HG03571 (cell line): ENCODE results near the gene SLC7A11.

Experiments
- ATAC-seq: cut with Tn5 transposase; IDR thresholded peaks from one replicate; pipeline ENCODE4 v1.9.1; 2021; ENCODE audit not compliant: unreplicated experiment

The SLC7A11 gene

DNA sequence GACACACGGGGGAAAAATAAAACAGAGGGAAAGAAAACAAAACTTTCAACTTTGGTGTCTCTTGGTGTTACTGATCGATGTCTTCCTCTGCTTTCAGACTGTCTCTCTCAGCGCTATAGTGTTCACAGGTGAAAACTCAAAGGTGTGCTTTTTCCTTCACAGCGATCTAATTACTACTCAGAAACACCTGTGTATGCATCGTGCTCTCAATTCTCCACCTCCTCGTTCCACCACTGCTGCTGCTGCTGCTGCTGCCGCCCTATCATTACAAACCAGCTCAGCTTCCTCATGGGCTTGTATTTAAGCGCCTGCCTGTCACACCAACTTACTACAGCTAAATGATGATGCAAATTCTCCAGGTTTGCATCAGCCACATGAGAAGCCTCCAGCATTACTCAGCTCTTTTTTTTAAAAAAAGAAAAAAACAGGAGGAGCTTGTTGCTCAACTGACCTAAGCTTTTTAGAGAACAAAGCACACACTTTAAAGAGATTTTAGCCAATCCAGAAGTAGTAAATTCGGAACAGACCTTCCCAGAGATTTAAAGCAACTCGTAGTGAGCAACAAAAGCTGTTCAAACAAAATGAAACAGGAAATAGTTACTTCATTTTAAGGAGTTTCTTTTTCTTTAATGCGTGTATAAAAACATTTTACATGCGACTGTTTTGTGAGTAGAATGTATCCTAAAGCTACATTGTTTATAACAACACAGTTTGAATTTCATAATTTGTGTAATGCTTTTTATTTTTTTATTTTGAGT, at the start of gene SLC7A11:
Gene SLC7A11 (minus strand): TSS at position 274 of the 758 bp plus-strand sequence. CDS start 280 bp downstream, outside the sequence.
- peak; percentile 97 for ATAC-seq

GRCh38 chr4:138291431-138291830, 49.3 kb upstream of the SLC7A11 start:
- no peak for ATAC-seq

DNA sequence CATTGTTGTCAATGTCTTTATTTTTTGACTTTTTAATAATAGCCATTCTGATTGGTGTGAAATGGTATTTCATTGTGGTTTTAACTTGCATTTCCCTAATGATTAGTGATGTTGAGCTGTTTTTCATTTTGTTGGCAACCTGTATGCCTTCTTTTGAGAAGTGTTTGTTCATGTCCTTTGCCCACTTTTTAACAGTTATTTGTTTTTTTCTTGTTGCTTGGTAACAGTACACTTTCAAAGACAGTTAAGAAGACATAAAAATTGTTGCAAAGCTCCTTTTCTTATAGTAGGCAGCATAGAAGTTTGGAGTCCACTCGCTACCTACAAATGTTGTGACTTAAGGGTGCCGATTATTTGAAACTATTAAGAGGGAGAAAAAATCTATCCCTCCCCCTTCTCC, 48.7 kb upstream of the SLC7A11 start:
- no peak for ATAC-seq

GRCh38 chr4:138279286-138279685, 37.1 kb upstream of the SLC7A11 start:
- ATAC-seq = no peak

GRCh38 chr4:138277133-138277532, 35.0 kb upstream of the SLC7A11 start:
- ATAC-seq = no peak

GRCh38 chr4:138275963-138276621, 33.9 kb upstream of the SLC7A11 start:
- no peak for ATAC-seq

DNA sequence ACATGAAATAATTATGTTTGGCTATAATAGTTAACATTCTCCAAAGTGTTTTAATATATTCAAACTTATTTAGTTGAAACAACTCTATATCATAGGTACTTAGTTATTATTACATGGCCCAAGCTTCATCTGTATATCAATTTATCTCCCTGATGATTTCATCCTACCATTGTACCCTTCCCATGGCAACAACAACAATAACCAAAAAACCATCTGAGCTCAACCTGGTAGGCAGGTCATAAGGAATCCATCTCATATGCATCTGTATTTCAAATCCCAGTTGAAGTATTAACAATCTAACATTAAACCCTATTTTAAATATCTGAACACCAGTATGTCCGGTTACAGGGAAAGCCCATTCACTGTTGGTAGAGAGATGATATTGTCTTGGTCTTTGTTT, 33.1 kb upstream of the SLC7A11 start:
- no peak for ATAC-seq

DNA sequence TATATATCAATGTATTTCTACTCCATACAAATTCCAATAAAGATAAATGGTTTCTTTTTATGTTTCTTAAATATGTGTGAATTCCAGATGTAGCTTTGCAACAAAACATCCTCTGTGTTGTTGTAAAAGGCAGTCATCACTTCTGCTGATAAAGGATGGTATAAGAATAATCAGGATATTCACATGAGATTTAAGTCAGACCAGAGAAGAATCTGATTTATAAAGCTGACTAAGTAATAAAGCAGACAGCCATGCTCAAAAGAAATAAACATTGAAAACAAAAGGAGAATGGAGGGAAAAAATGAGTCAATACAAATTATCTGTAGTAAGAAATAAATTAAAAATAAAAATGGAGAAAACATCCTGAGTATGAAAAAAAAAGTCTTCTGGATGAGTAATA, 27.0 kb upstream of the SLC7A11 start:
- ATAC-seq = no peak

GRCh38 chr4:138267835-138268234, 25.7 kb upstream of the SLC7A11 start:
- no peak for ATAC-seq

- ATAC-seq = no peak
Observed at GRCh38 chr4:138266948-138267347, 24.8 kb upstream of the SLC7A11 start.

DNA sequence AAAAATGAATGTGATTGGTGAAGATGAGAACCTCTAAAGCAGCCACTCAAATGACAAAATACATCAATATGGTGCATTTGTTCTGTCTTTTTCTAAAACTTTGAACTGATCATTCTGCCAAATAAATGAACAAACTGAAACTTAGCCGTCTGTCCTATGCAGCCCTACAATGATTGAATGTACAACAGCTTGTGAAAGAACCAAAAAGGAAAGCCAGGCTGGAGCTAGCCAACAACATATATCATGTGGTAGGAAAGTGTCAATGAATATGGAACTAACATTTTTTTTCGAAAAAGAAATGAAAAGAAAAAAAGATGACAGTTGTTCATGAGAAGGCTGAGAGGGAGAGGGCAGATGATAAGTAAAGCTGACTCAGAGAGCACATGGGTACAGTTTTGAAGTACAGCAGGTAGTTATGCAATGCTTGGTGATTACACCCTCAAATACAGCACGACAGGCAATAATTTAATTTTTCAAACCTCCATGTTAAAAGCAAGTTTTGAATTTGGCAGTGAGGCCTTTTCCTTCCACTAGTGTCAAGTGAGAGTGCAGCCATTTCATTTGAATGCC, 21.2 kb upstream of the SLC7A11 start:
- no peak for ATAC-seq

DNA sequence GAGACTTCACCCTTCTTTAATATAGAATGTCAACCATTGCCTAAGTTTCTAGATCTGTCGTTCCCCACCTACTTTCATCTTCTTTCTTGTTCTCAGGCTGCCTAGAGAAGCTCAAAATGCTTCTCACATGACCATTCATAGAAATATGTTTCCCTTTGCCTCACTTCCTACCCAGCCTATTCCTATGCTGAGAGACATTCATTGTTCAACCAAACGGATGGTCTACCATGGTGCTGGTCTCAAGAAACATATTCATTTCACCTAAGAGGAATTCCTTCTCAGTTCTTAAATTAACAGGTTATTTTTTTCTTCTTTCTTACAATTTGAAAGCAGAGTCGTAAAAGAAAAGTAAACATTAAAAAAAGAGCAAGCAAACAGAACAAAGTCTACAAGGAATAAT, 20.3 kb upstream of the SLC7A11 start:
- ATAC-seq = no peak

DNA sequence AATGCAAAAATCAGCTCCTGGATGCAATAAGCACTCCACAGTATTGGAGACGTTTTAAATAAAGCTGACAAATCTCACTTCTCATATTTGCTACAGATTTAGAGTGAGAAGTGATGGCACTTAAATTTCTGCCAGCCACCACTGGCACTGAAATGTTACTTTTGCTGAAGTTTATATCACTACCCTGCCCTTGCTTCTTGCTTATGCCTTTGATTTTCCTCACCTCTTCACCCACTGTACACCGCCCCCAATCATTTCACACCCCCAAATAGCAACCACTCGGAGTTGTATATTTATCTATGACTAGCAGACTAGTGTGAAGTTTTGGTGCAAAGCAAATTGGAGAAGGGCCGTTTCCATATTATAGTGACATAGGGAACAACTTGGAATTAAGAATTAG, 19.9 kb upstream of the SLC7A11 start:
- no peak for ATAC-seq

- no peak for ATAC-seq
Observed at GRCh38 chr4:138259824-138260223, 17.7 kb upstream of the SLC7A11 start.

GRCh38 chr4:138259271-138259670, 17.1 kb upstream of the SLC7A11 start:
- ATAC-seq = no peak

- no peak for ATAC-seq
Observed at GRCh38 chr4:138256608-138257007, 14.5 kb upstream of the SLC7A11 start.

- no peak for ATAC-seq
Observed at GRCh38 chr4:138255917-138256597, 13.9 kb upstream of the SLC7A11 start.

DNA sequence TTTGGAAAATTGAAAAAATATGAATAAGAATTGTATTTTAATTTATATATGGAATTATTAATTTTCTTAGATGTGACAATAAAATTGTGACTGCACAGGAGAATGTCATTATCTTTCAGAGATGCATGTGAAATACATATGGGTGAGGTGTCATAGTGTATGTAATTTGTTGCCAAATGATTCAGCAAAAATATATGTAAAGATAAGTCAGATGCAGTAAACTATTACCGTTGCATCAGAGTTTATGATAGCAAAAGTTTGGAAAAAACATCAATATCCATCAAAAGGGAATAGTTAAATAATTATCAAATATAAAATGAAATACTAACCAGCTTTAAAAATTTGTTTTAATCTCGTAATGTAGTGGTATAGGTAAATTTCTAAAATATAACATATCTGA, 10.4 kb upstream of the SLC7A11 start:
- no peak for ATAC-seq

DNA sequence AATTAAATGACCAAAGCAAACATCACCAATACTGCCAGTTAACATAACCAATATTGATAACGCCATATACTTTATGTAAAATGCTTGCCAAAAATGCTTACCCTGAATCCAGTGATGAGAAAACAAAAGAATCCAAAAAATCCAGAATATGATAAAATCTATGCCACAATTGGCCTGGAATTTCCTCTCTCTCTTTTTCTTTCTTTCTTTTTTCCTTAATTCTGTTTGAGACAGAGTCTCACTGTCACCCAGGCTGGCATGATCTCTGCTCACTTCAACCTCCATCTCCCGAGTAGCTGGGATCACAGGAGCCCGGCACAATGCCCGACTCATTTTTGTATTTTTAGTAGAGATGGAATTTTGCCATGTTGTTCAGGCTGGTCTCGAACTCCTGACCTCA, 9.8 kb upstream of the SLC7A11 start:
- no peak for ATAC-seq

DNA sequence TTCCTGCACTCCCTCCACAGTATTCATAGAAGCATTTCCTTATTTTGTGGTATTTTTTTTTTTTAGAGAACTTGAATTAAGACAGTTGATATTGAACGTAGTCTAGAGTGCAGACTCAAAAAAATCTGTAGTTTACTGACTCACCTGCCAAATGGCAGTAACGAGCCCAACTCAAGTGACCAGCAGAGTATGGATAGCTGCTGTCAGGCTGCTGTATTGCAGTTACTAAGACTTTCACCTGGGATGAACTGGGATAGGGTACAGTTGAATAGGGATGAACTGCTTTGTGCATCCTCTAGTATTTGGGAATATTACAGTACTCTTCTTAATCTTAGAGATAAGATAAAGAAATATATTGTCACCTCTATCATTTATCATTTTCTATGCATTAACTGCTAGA, 7.0 kb upstream of the SLC7A11 start:
- no peak for ATAC-seq

- ATAC-seq = no peak
Observed at GRCh38 chr4:138248058-138248457, 5.9 kb upstream of the SLC7A11 start.

DNA sequence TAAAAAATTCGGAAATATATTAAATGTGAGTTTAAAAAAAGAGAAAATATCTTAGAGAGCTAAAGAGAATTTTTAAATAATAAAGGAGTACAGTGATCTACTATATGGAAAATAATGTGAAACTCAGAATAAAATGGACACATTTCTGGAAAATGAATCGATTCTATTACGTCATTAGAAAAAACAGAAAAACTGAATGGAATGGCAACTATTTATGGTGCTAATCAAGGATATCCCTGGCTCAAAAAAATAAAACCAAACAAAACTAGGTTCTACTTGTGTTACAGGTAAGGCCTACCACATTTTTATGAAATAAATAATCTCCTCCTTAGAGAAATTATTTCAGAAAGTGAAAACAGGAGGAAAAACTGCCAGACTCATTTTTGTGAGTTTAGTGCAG, 5.5 kb upstream of the SLC7A11 start:
- no peak for ATAC-seq
